ENCODE measurements around the gene DOLPP1. TPM values are rescaled to one million over a fixed set of nuclear protein-coding genes. Genes with fewer than 3 reads are reported as not detected.
A peak's percentile ranks its signal among the peaks of the same experiment; 100 is the strongest.
"Not testable (repeated sequence)": the region's sequence is repeated elsewhere in the genome, so short reads cannot be mapped to it uniquely, and the experiment has no call there.

DOLPP1 gene
- total RNA-seq, 2 experiments from 2014 or later, result 15.5 to 19.9 TPM

- H3K4me1 Mint-ChIP-seq (ENCODE audit: low read depth), result peaks cover 38% of the 10 kb centered on the region
- CTCF ChIA-PET, result interaction anchor here (1.0 to 2.6 kb wide), 4 partner anchors 20 to 295 kb away, joined by 3 to 8 read pairs (median 4); partner anchors contain the start of gene DOLPP1
- H3K27ac Mint-ChIP-seq, result peak within 1 kb of the TSS; percentile 93
- no peaks in the 10 kb centered on the region for H3K27me3 Mint-ChIP-seq (ENCODE audit: low read depth)
- peak; percentile 99 for DNase-seq
- intact Hi-C loops (cut with micrococcal nuclease), result loop anchor here (1.0 to 5.0 kb wide), 5 partner anchors 29 to 294 kb away; partner anchors contain the start of genes DOLPP1, ENDOG, MIGA2 and SH3GLB2
- H3K36me3 Mint-ChIP-seq (ENCODE audit: low read depth), result no peaks in the 10 kb centered on the region
- peak within 1 kb of the TSS; percentile 87 for H3K4me3 Mint-ChIP-seq
- no peaks in the 10 kb centered on the region for H3K9me3 Mint-ChIP-seq
These were observed 30.0 kb downstream of the DOLPP1 start, which contains the start of the genes CRAT and PTPA for GRCh38 chr9:129110740-129111527. TSS of gene CRAT (minus strand) at chr9:129110793. CDS start at chr9:129110509, 284 bp downstream. TSS of gene PTPA (plus strand) at chr9:129111415. CDS start at chr9:129111601, 186 bp downstream.

- Mint-ChIP-seq H3K4me1 (ENCODE audit: low read depth) (peaks cover 38% of the 10 kb centered on the region), H3K36me3 (ENCODE audit: low read depth) (no peaks in the 10 kb centered on the region), H3K27ac (peak overlapping the region; percentile 93), H3K4me3 (peak overlapping the region; percentile 87), H3K27me3 (ENCODE audit: low read depth) (no peaks in the 10 kb centered on the region), H3K9me3 (no peaks in the 10 kb centered on the region)
- peak; percentile 47 for DNase-seq
- intact Hi-C loops (cut with micrococcal nuclease), result loop anchor here (1.0 to 5.0 kb wide), 3 partner anchors 29 to 294 kb away; partner anchors contain the start of genes ENDOG and SH3GLB2
- CTCF ChIA-PET, result interaction anchor here (1.0 to 2.6 kb wide), 3 partner anchors 19 to 294 kb away, joined by 3 to 8 read pairs (median 4); no protein-coding TSS in a partner anchor
These were observed 30.7 kb downstream of the DOLPP1 start for GRCh38 chr9:129111528-129112151.

GRCh38 chr9:129112526-129112925, 31.6 kb downstream of the DOLPP1 start:
- CTCF ChIA-PET, result interaction anchor here (0.7 to 2.6 kb wide), 4 partner anchors 9 to 293 kb away, joined by 3 to 8 read pairs (median 4); no protein-coding TSS in a partner anchor
- H3K9me3 Mint-ChIP-seq; H3K36me3 Mint-ChIP-seq (ENCODE audit: low read depth); DNase-seq; H3K27me3 Mint-ChIP-seq (ENCODE audit: low read depth); H3K27ac Mint-ChIP-seq: not testable (repeated sequence)
- intact Hi-C loops (cut with micrococcal nuclease), result loop anchor here (5.0 kb wide), 1 partner anchor 295 kb away; the partner anchor contains the start of gene ENDOG
- H3K4me1 Mint-ChIP-seq (ENCODE audit: low read depth), result peaks cover 38% of the 10 kb centered on the region
- peak overlapping the region; percentile 87 for H3K4me3 Mint-ChIP-seq

- DNase-seq, result no peak
- H3K27me3 Mint-ChIP-seq (ENCODE audit: low read depth), result no peaks in the 10 kb centered on the region
- intact Hi-C loops (cut with micrococcal nuclease), result loop anchor here (5.0 kb wide), 1 partner anchor 296 kb away; the partner anchor contains the start of gene ENDOG
- CTCF ChIA-PET, result interaction anchor here (1.0 to 1.9 kb wide), 3 partner anchors 18 to 29 kb away, joined by 3 to 4 read pairs (median 3); no protein-coding TSS in a partner anchor
- peaks cover 37% of the 10 kb centered on the region for H3K4me1 Mint-ChIP-seq (ENCODE audit: low read depth)
- H3K9me3 Mint-ChIP-seq, result peaks cover 1% of the 10 kb centered on the region
- peaks cover 3% of the 10 kb centered on the region for H3K36me3 Mint-ChIP-seq (ENCODE audit: low read depth)
- H3K27ac Mint-ChIP-seq, result no peak overlapping the region
- H3K4me3 Mint-ChIP-seq, result no peak overlapping the region
These were observed 32.9 kb downstream of the DOLPP1 start for GRCh38 chr9:129113645-129114304.

GRCh38 chr9:129118799-129119198, 37.9 kb downstream of the DOLPP1 start:
- peaks cover 1% of the 10 kb centered on the region for H3K9me3 Mint-ChIP-seq
- no peaks in the 10 kb centered on the region for H3K27me3 Mint-ChIP-seq (ENCODE audit: low read depth)
- DNase-seq, result no peak
- CTCF ChIA-PET, result interaction anchor here (1.2 kb wide), 1 partner anchor 506 kb away, joined by 3 read pairs; no protein-coding TSS in a partner anchor
- H3K4me1 Mint-ChIP-seq (ENCODE audit: low read depth), result peaks cover 19% of the 10 kb centered on the region
- no peak overlapping the region for H3K4me3 Mint-ChIP-seq
- no peak overlapping the region for H3K27ac Mint-ChIP-seq
- peaks cover 22% of the 10 kb centered on the region for H3K36me3 Mint-ChIP-seq (ENCODE audit: low read depth)
- intact Hi-C loops (cut with micrococcal nuclease), result no loop called here

GRCh38 chr9:129121483-129121882, 40.6 kb downstream of the DOLPP1 start:
- H3K9me3 Mint-ChIP-seq, result peaks cover 1% of the 10 kb centered on the region
- peaks cover 26% of the 10 kb centered on the region for H3K36me3 Mint-ChIP-seq (ENCODE audit: low read depth)
- no peak overlapping the region for H3K27ac Mint-ChIP-seq
- H3K4me1 Mint-ChIP-seq (ENCODE audit: low read depth), result peaks cover 3% of the 10 kb centered on the region
- DNase-seq, result no peak
- H3K27me3 Mint-ChIP-seq (ENCODE audit: low read depth), result no peaks in the 10 kb centered on the region
- CTCF ChIA-PET, result interaction anchor here (0.5 to 1.3 kb wide), 4 partner anchors 9 to 505 kb away, joined by 3 to 5 read pairs (median 3); partner anchors contain the start of gene NTMT1
- H3K4me3 Mint-ChIP-seq, result no peak overlapping the region
- intact Hi-C loops (cut with micrococcal nuclease), result no loop called here

GRCh38 chr9:129122133-129122532, 41.2 kb downstream of the DOLPP1 start:
- intact Hi-C loops (cut with micrococcal nuclease), result no loop called here
- Mint-ChIP-seq H3K27ac (no peak overlapping the region), H3K4me3 (no peak overlapping the region), H3K27me3 (ENCODE audit: low read depth) (no peaks in the 10 kb centered on the region), H3K4me1 (ENCODE audit: low read depth) (peaks cover 3% of the 10 kb centered on the region), H3K9me3 (peaks cover 1% of the 10 kb centered on the region), H3K36me3 (ENCODE audit: low read depth) (peaks cover 26% of the 10 kb centered on the region)
- CTCF ChIA-PET, result interaction anchor here (0.7 to 1.5 kb wide), 5 partner anchors 9 to 30 kb away, joined by 3 to 6 read pairs (median 4); no protein-coding TSS in a partner anchor
- DNase-seq, result no peak

- H3K9me3 Mint-ChIP-seq; H3K4me3 Mint-ChIP-seq; DNase-seq; H3K27me3 Mint-ChIP-seq (ENCODE audit: low read depth); H3K27ac Mint-ChIP-seq; H3K4me1 Mint-ChIP-seq (ENCODE audit: low read depth); intact Hi-C loops (cut with micrococcal nuclease): not testable (repeated sequence)
- CTCF ChIA-PET, result interaction anchor here (0.7 to 1.5 kb wide), 2 partner anchors 9 to 20 kb away, joined by 3 to 6 read pairs; no protein-coding TSS in a partner anchor
- peaks cover 23% of the 10 kb centered on the region for H3K36me3 Mint-ChIP-seq (ENCODE audit: low read depth)
These were observed 42.1 kb downstream of the DOLPP1 start for GRCh38 chr9:129122976-129123375.

GRCh38 chr9:129124506-129125069, 43.7 kb downstream of the DOLPP1 start:
- Mint-ChIP-seq H3K36me3 (ENCODE audit: low read depth) (peaks cover 22% of the 10 kb centered on the region), H3K27me3 (ENCODE audit: low read depth) (no peaks in the 10 kb centered on the region), H3K9me3 (no peaks in the 10 kb centered on the region), H3K4me3 (no peak overlapping the region), H3K27ac (no peak overlapping the region), H3K4me1 (ENCODE audit: low read depth) (peaks cover 2% of the 10 kb centered on the region)
- intact Hi-C loops (cut with micrococcal nuclease), result no loop called here
- CTCF ChIA-PET, result interaction anchor here (0.5 to 2.8 kb wide), 4 partner anchors 15 to 487 kb away, joined by 3 to 15 read pairs (median 4); no protein-coding TSS in a partner anchor
- DNase-seq, result no peak

- CTCF ChIA-PET, result interaction anchor here (1.1 to 2.8 kb wide), 4 partner anchors 14 to 499 kb away, joined by 3 to 15 read pairs (median 4); no protein-coding TSS in a partner anchor
- Mint-ChIP-seq H3K36me3 (ENCODE audit: low read depth) (peaks cover 16% of the 10 kb centered on the region), H3K27ac (no peak overlapping the region), H3K4me1 (ENCODE audit: low read depth) (no peaks in the 10 kb centered on the region), H3K9me3 (no peaks in the 10 kb centered on the region), H3K27me3 (ENCODE audit: low read depth) (no peaks in the 10 kb centered on the region), H3K4me3 (no peak overlapping the region)
- DNase-seq, result no peak
- intact Hi-C loops (cut with micrococcal nuclease), result no loop called here
These were observed 44.6 kb downstream of the DOLPP1 start for GRCh38 chr9:129125478-129125877.
